ENCODE measurements around the gene PDE1C. TPM values are rescaled to one million over a fixed set of nuclear protein-coding genes. Genes with fewer than 3 reads are reported as not detected.
"Not testable (repeated sequence)": the region's sequence is repeated elsewhere in the genome, so short reads cannot be mapped to it uniquely, and the experiment has no call there.

PDE1C gene
- total RNA-seq, 1 experiment from 2014 or later, result 2.4 TPM

DNA sequence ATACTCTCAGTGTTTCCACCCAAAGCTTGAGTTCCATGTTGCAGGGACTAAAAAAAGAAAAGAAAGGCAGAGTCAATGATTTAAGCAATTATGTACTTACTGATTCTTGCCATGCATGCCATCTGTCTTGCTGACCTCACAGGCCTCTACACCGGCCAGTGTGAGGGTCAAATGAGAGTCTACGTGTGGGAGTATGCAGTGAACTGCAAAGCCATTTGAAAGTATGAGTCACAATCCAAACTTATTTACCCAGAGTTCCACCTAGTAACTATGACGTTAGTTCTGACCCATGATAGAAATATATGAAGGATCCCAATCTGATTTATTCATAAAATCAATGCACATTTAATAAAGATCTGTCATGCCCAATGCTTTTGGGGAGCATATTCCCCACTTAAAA lies 26.5 kb downstream of the PDE1C start:
- no peak for DNase-seq (ENCODE audit: low spot score)

DNA sequence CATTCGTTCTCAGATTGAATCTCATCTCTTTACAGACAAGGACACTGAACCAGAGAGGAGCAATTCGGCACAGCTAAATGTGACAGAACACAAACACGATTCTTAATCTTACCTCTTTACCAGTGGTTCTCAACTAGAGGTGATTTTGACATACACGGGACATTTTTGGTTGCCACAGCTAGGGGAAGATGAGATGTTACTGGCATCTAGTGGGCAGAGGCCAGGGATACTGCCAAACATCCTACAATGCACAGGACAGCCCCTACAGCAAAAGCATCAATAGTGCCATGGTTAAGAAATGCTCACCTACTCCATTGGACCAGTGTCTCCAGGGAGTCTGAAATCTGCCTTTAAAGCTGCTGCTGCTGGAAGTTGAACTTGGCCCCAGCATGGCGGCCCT lies 27.3 kb downstream of the PDE1C start:
- no peak for DNase-seq (ENCODE audit: low spot score)

DNA sequence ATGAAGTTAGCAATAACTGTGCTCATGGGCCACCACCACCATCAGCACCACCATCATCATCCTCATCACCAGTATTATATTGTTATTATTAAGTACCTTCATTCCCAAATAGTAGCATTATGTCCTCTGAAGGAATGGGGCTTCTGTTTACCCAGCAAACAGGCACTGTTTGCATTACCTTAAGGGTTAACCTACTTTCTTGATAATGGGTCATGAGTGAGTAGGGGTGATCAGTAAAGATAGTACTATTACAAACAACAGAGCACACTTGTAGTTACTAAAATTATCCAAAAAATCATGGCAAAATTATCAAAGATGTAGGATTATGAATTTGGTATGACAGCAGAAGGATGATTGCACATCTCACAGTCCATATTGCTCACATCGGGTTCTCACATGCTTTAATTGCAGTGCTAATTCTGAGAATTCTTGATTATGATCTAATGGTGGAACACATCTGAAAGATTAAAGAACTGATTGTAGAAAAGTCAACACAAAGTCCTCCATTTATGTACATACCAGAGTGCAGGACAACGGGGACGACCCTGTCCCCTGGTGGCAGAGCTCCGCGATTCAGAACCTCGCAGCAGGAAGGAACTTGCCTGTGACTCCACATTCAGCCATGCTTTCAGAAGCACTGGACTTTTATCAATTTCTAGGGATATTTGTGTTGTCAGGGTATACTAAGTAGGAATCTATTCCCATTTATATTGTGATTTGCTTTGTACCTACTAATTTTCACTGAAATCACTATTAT lies 31.0 kb downstream of the PDE1C start:
- no peak for DNase-seq (ENCODE audit: low spot score)

DNA sequence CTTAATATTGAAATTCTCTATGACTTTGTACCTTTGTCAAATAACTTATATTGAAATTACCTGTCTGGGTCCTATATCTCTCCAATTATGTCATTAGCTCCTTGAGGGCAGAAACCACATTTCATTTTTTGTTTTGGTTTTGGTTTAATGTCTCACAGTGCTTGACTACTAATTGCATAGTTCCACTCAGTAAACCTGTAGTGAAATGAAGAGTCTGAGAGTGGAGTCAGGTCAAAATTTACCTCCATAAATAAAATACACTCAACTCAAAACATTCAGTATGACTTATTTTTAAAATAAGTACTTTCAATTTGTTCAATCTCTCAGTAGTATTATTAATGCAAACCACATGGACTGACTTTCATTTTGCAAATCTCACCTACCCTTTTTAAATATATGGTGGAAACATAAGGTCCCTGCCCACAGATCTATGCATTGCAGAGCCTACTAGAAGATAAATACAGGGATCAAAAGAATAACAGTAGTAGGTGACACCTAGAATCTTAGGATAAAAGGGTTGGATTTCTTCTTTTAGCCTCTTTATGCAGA lies 32.5 kb downstream of the PDE1C start:
- DNase-seq (ENCODE audit: low spot score), result no peak

DNA sequence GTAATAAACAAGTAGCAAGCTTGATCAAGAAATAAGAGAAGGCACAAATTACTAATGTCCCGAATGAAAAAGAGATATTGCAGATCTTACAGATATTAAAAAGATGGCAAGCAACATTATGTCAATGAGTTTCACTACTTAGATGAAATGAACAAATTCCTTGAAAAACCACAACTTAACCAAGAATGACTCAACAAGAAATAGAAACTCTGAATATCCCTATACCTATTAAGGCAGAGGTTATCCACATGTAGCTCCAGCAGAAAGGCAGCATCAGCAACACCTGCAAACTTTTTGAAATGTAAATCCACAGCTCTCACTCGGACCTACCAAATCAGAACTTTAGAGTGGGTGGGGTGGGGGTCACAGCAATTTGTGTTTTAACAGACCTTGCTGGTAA lies 33.6 kb downstream of the PDE1C start:
- peak; percentile 64 for DNase-seq (ENCODE audit: low spot score)

DNA sequence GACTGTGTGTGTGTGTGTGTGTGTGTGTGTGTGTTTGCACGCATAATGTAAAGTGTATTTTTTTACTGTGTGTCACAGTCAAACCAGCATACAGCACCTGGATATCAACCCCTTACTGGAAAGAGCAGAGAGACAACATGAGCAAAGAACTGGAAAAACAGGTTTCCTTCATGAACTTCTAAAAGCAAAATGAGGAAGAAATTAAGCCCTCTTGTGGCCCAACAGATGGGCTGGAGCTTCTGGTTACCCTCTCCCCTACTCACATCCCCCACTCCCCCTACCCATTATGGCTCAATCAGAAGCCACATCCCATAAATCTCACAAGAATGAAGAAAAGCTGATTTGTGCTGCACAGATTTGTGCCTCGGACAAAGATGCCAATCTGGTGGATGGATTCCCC lies 36.2 kb downstream of the PDE1C start:
- DNase-seq (ENCODE audit: low spot score), result no peak

DNA sequence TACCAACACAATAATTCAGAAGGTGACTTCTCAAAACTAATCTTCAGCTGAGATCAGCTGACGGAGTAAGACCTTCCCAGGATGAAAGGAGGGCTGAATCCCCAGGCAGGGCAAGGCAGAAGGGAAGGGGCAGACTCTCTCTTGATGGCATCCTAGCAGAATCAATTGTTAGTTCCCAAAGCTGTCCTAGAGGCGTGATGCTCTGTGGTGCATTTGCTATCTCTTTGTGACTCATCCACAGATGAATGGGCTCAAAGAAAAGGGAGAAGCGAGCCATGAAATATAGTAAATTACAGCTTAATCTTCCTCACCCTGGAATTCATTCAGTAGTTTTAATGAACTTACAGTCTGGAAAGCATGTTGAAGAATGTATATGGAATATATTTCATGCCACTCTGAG lies 37.2 kb downstream of the PDE1C start:
- no peak for DNase-seq (ENCODE audit: low spot score)

DNA sequence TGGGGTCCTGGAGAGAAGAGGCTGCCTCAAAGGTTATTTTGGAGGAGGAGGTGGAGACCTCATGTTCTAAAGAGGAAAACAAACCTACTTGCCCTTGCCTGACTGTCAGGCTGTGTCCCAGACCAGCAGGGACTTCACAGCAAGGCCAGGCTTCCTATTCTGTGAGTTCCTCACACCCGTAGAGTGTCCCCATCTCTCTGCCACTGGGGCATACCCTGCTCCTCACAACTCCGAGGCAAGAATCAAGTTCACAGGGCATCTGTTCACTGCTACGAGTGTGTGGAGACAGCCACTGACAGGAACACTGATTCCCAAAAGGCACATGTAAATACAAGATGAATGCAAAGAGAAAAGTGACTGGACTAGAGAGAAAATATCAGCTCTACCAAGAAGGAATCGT lies 38.0 kb downstream of the PDE1C start:
- DNase-seq (ENCODE audit: low spot score), result no peak

DNA sequence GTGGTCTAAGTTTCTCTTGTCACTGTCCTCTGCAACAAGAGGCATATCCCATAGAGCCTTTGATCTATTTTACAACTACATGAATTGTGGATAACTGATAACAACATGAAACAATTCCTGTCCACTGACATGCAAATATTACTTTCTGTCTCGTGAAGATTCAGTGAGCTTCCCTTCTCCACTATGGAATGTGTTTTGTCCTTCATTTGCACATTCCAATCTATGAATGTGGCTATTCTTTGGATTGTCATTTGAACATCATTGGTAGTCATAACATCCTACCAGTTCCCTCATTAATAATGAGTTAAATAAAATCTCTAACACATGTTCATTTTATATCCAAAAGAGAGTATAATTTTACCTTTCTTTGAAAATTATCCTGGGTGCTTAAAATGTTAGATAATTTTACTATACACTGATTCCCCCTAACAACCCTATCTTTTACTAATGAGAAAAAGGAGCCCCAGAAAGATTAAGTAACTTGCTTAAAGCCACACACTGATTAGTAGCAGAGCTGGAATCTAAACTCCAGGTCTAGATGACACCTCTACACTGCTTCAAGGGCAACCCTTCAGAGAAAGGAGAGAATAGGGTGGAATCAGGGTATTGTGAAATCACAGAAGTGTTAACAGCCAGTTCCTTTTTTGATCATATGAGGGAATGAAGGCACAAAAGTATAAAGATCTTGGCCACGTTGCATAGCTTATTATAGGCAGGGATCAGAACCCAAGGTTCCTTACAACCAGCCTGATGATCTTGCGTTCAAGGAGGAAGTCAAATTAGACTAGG lies 39.1 kb downstream of the PDE1C start:
- DNase-seq (ENCODE audit: low spot score), result no peak

DNA sequence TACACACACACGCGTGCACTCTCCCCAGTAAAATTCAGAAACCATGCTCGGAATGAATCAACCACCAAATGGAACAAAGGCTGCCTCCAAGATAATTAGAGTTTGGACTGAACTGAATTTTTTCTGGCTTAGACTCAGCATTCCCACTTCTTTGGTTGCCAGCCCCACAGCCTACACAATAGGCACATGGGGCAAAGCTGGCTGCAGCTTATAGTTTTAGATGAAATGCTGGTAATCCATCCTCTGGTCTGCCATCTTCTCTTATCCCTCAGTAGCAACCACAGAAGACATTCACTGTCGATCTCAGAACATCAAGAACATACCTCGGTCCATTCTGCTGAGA lies 44.2 kb downstream of the PDE1C start:
- no peak for DNase-seq (ENCODE audit: low spot score)

DNA sequence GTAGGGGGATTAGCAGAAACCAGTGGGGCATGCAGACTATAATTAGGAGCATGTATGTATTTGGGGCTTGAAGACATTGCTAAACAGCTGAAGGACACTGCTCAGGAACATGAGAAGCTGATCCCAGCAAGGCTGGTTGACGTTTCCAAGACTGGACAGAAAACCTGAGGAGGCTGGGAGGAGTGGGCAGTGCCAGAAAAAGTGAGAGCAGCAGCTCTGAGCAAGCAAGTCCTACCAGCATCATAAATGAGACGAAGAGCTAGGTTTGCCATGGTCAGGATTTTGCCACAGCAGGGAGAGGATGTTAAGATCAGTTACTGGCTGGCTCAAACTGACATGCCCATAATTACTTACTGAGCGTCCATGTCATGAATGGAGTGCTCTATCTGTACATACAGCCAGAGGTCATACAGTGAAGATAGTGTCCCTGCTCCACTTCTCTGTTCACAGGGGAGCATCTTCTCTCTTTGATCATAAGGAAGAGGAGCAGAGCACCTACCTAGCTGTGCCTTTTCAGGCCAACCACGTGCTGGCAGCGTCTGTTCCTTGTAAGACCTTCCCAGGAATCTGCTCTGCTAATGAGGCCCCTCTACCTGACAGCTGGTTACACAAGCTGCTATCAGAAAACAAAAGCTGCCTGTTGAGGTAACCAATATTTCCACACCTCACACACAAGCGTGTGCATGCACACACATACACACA lies 44.7 kb downstream of the PDE1C start:
- DNase-seq (ENCODE audit: low spot score), result no peak

DNA sequence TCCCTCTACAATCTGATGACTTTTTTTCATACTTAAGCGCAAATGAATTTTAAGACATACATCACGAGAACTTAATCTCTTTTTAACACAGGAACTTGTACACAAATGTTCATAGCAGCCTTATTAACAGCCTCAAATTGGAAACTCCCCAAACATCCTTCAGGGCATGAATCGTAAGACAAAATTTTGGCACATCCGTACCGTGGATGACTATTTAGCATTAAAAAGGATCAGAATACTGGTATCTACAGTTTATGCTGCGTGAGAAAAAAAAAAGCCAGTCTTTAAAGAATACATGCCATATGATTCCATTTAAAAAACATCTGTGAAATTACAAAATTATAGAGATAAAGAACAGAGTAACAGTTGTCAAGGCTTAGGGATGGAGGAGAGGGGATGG lies 46.8 kb downstream of the PDE1C start:
- DNase-seq (ENCODE audit: low spot score), result no peak

DNA sequence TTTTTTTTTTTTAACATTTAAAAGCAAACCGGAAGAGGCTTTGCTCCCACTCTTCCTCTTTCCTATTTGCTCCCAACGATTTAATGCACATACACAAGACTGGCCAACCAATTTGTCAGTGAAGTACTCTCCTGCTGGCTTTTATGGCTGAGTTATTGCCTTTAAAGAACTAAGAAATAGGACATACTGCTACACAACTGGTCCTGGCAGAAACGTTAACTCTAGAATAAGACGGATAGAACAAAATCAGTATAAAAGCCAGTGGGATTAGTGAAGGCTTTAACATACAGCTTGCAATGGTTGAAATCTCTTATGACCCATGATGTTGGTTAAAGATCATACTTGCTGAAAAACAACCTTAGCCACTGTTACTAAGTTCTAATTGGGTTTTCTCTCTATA lies 47.2 kb downstream of the PDE1C start:
- no peak for DNase-seq (ENCODE audit: low spot score)

DNA sequence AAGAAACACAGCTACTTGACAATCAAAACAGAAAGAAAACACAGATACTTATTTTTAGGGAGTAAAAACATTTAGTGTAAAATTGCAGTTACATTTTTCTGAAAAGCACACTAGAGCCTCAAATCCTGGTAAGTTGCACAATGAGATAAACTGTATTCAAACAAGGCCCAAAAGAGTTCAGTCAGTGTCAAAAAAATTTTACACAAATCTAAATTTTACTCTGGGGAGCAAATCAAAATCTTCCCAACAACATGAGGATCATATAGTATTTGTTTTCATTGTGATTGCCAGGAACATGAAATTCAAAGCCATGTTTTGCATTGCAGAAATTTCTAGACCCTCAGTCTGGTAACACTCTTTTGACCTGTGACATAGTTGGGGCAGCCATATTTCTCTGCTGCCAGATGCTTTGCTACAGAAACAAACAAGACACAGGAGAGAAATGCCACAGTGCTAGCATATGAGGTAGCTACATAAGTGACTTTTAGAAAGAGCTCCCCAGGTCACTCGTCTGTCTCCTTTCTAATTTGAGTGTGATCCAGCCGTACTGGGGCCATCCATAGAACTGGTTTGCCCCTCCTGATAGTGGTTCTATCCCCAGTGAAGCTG lies 49.6 kb downstream of the PDE1C start:
- no peak for DNase-seq (ENCODE audit: low spot score)

DNA sequence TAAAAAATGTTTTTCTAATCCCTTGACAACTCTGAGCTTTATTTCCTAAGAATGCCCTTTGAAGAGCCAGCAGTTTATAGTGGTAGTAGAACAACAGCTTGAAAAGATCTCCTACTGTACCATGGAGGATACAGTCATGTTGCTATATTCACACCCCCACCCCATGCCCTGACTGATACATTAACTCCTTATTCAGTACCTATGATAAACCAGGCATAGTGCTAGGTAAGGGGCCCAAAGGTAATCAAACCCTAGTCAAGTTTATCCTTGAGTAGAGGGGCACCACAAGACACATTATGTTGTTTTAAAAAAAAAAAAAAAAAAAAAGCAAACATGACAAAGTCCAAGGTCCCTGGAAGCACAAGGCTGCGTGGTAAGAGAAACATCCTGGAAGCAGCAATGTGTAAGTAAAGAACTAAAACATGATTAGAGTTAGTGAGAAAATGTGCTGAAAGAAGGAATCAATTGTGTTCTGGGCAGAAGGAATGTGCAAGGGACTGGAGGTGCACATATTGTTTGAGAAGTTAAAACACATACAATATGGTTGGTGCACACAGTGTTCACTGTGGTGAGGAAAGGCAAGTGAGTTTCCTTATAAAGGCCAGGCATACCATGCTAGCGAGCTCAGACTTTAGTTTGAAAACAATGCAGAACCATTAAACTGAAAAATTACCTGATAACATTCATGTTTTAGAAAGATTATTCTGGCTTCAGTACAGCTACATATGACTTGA lies 51.2 kb downstream of the PDE1C start:
- no peak for DNase-seq (ENCODE audit: low spot score)

DNA sequence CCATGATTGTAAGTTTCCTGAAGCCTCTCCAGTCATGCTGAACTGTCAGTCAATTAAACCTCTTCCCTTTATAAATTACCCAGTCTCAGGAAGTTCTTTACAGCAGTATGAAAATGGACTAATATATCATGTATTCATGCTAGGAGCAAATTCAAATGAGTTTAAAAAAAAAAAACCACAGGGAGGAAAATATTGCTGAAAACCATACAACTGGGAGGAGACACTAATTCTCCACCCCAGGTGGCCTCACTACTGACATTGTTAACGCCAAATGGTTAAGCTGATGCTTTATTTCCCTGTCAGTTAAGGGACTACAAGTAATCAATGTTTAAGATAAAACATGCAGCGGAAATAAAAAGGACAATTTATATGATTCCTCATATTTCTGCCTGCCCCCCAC lies 55.1 kb downstream of the PDE1C start:
- DNase-seq (ENCODE audit: low spot score), result no peak

DNA sequence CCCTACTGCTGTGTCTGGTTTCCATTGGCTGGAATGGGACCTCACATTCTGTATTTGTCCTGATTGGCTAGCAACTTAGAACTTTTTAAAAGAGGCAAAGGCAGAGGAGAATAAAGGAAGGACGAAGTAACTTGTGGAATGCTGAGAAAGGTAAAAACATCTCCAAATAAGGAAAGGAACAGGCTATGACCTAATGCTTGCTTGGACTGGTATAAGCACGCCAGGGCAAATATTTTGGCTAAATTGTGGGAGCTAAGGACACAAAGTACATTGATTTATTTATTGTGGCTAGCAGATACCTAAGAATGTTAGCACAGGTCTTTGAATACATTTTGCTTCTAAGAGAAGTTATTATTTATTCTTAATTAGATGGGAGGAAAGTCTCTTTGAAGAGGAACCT lies 56.7 kb downstream of the PDE1C start:
- DNase-seq (ENCODE audit: low spot score), result not testable (repeated sequence)

DNA sequence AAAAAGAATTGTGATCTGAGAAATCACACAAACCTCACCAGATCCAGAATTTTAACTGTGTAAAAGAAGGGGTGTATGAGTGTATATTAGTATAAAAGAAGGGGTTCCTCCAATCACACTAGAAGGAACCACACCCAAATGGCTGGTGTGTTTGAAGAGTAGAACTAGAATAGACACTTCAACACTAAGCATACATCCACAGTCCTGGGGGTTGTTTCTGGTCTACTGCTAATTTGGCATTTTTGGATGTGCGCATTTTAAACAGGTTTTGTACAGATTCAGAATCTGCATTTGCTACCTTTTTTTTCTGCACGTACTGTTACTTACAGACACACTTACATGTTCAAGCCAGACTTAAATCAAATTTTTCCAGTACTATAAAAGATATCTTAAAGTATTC lies 64.6 kb downstream of the PDE1C start:
- DNase-seq (ENCODE audit: low spot score), result no peak

DNA sequence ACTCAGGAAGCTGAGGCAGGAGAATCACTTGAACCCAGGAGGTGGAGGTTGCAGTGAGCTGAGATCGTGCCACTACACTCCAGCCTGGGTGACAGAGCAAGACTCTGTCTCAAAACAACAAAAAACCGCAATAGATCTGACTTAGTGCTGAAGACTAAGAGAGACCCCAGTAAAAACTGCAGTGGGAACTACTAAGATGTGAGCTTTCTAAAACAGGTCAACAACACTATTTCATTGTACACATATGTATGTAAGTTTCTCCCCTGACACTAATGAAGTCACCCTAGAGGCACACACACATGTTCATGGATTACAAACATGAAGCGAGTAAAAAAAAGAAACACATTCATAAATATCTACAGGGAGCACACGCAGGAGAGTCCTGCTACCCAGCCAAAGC lies 68.3 kb downstream of the PDE1C start:
- DNase-seq (ENCODE audit: low spot score), result no peak

DNA sequence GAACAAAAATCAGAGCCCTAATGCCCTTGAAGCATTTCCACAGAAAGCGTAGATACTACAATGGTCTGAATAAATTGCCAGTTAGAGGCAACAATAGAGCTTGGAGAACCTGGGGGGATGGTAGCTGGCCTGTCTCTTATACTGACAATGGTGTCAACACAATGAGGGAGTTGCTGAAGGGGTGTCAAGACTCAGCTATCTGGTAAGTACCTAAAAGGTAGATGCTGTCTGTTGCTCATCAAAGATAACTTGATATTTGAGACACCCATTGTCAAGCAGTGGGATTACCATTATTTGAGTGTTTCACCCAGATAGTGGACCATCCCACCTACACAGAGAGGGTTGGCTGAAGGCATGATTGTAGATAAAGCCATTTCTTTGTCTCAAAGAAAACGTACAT lies 72.8 kb downstream of the PDE1C start:
- no peak for DNase-seq (ENCODE audit: low spot score)

DNA sequence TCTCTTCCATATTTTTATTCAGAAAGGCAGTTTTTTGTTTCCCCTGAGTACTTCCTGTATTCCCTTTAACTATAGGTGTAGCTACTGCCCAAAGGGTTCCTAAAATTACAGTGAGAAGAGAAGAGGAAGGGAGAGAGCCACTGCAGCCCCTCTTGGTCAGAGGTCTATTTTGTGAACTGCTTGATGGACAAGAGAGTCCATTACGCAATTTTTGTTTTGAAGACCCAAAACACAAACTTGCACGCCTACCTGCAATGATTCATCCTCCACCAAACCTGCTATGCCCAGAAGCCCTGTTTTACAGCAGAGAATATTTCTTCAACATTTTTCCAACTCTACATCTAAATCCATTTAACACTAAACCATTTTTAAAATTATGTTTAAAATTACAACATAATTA lies 75.1 kb downstream of the PDE1C start:
- no peak for DNase-seq (ENCODE audit: low spot score)

DNA sequence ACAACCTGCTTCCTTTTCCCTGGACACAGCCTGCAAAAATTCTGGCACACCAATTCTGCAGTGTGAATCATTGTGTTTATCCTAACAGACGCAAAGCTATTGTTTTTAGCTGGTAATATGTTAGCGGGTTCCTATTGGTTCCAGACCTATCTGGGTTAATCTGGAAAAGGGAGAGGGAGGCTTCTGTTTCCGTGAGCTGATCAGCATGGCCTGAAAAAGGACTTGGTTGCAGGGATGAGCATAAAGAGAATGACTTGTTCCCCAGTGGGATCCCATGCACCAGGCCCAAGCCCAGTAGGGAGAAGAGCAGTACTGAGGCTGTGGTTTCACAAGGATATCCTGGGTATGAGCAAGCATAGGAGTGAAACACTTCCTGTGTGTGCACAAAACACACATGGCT lies 78.4 kb downstream of the PDE1C start:
- no peak for DNase-seq (ENCODE audit: low spot score)

Data from H4 (cell line).